HCT116 (cell line): ENCODE data around the gene STK32C. TPM values are rescaled to one million over a fixed set of nuclear protein-coding genes. Genes with fewer than 3 reads are reported as not detected.

ENCODE experiments used
- ATAC-seq: fragments of 200-7000 bp; cut with Tn5 transposase; 2 replicates; pipeline ENCODE4 v1.9.1; 2020; ENCODE audit warnings: mild to moderate bottlenecking, moderate library complexity
- BruUV-seq: library from RNA; stranded (reverse); fragments of 400-500 nt; replicated peaks from 2 replicates; lab custom pipeline; 2021; lab: Mats Ljungman, UMichigan
- CTCF ChIA-PET: fragments of 300-600 bp; sonication (Branson Sonifier 250); formaldehyde crosslinking; loops from one replicate; lab custom pipeline; 2021; ENCODE audit warnings: antibody characterized with exemption; lab: Charles Lee
- POLR2A ChIA-PET: fragments of 300-600, 350-600 bp; sonication (Branson Sonifier 250); formaldehyde crosslinking; loops from one replicate; lab custom pipeline; 2021; ENCODE audit warnings: antibody characterized with exemption; lab: Charles Lee
- RAD21 ChIA-PET, 2 experiments: fragments of 300-600 bp; sonication (Branson Sonifier 250); formaldehyde crosslinking; loops; one replicate each; lab custom pipeline; 2023; ENCODE audit warnings: low total read pairs in 2 of 2; ENCODE audit not compliant: uncharacterized antibody in 2 of 2, unreplicated experiment in 2 of 2, low non-redundant PET in 1 of 2; lab: Charles Lee
- DNase-seq: peaks from one replicate; pipeline ENCODE4 v3.0.0-alpha.2; 2010; ENCODE audit warnings: low read depth, low spot score
- H2AFZ ChIP-seq: fragments of 200-600 bp; shearing (Covaris generic), sonication (generic); 2 replicates; pipeline ENCODE4 v1.6.1; 2017; ENCODE audit warnings: low read depth, mixed run types, mixed read lengths, antibody characterized with exemption, low read length; ENCODE audit not compliant: poor library complexity, severe bottlenecking
- H3K27ac ChIP-seq: 2 replicates; pipeline ENCODE4 v1.5.1; 2012; ENCODE audit warnings: low read depth, low read length
- H3K27me3 ChIP-seq: fragments of 200-600 bp; sonication (generic); 2 replicates; pipeline ENCODE4 v1.6.1; 2016; ENCODE audit warnings: mixed run types, low read length, mixed read lengths; ENCODE audit not compliant: insufficient read depth
- H3K36me3 ChIP-seq, 2 experiments: fragments of 200-500 bp in 1 of 2; fragments of 200-600 bp in 1 of 2; sonication (Bioruptor generic) in 1 of 2; sonication (generic) in 1 of 2; 2 replicates each; pipeline versions ENCODE4 v1.5.1 to v1.6.1; 2014 to 2016; ENCODE audit warnings: low read length in 2 of 2, inconsistent platforms in 1 of 2, mixed read lengths in 1 of 2, mixed run types in 1 of 2; ENCODE audit not compliant: insufficient read depth in 2 of 2, control insufficient read depth in 1 of 2
- H3K4me1 ChIP-seq, 2 experiments: fragments of 200-600 bp in 1 of 2; sonication (generic) in 1 of 2; 2 replicates each; pipeline versions ENCODE4 v1.5.1 to v1.6.1; 2012 to 2017; ENCODE audit warnings: low read length in 2 of 2, inconsistent platforms in 1 of 2, mild to moderate bottlenecking in 1 of 2, mixed read lengths in 1 of 2, mixed run types in 1 of 2, moderate library complexity in 1 of 2; ENCODE audit not compliant: insufficient read depth in 2 of 2, control insufficient read depth in 1 of 2
- H3K4me2 ChIP-seq: fragments of 200-600 bp; sonication (generic); 2 replicates; pipeline ENCODE4 v1.6.1; 2017; ENCODE audit warnings: mixed run types, low read length, mixed read lengths
- H3K4me3 ChIP-seq, 2 experiments: fragments of 200-600 bp in 1 of 2; sonication (generic) in 1 of 2; replicated peaks in 1 of 2; 2 replicates each; pipeline ENCODE4 v1.5.1; 2011 to 2016; ENCODE audit warnings: low read length in 2 of 2, control low read depth in 1 of 2, low read depth in 1 of 2, mild to moderate bottlenecking in 1 of 2, mixed read lengths in 1 of 2, mixed run types in 1 of 2
- H3K79me2 ChIP-seq: fragments of 200-600 bp; sonication (generic); 2 replicates; pipeline ENCODE4 v1.6.1; 2017; ENCODE audit warnings: mild to moderate bottlenecking, mixed run types, low read length, moderate library complexity, mixed read lengths; ENCODE audit not compliant: insufficient read depth
- H3K9ac ChIP-seq: fragments of 200-600 bp; sonication (generic); 2 replicates; pipeline ENCODE4 v1.6.1; 2016; ENCODE audit warnings: low read length, mixed read lengths
- H3K9me2 ChIP-seq: fragments of 200-600 bp; sonication (generic), shearing (Covaris generic); 2 replicates; pipeline ENCODE4 v1.6.1; 2017; ENCODE audit warnings: mixed run types, mild to moderate bottlenecking, moderate library complexity; ENCODE audit not compliant: insufficient read depth
- H3K9me3 ChIP-seq, 2 experiments: fragments of 200-500 bp in 1 of 2; fragments of 200-600 bp in 1 of 2; sonication (Bioruptor generic) in 1 of 2; sonication (generic) in 1 of 2; 2 replicates each; pipeline ENCODE4 v1.6.1; 2014 to 2017; ENCODE audit warnings: low read length in 2 of 2, mixed read lengths in 2 of 2, inconsistent platforms in 1 of 2, low read depth in 1 of 2, mild to moderate bottlenecking in 1 of 2, mixed run types in 1 of 2, moderate library complexity in 1 of 2; ENCODE audit not compliant: control insufficient read depth in 1 of 2, insufficient read depth in 1 of 2
- H4K20me1 ChIP-seq: fragments of 200-600 bp; sonication (generic), shearing (Covaris generic); 2 replicates; pipeline ENCODE4 v1.6.1; 2017; ENCODE audit warnings: mixed run types, mild to moderate bottlenecking, moderate library complexity; ENCODE audit not compliant: insufficient read depth
- CBX3 ChIP-seq: IDR thresholded peaks from 2 replicates; pipeline ENCODE4 v1.6.1; 2012; ENCODE audit warnings: low read depth
- ELF1 ChIP-seq: IDR thresholded peaks from 2 replicates; pipeline ENCODE4 v1.6.1; 2012; ENCODE audit warnings: low read depth, borderline replicate concordance
- EZH2 ChIP-seq: fragments of 200-600 bp; sonication (generic); IDR thresholded peaks from 2 replicates; pipeline ENCODE4 v1.6.1; 2017; ENCODE audit warnings: antibody characterized with exemption, mixed run types
- EZH2phosphoT487 ChIP-seq: fragments of 200-600 bp; IDR thresholded peaks from 2 replicates; pipeline ENCODE4 v1.6.1; 2018; ENCODE audit warnings: antibody characterized with exemption, borderline replicate concordance
- JUND ChIP-seq: IDR thresholded peaks from 2 replicates; pipeline ENCODE4 v1.6.1; 2012
- POLR2AphosphoS5 ChIP-seq: IDR thresholded peaks from 2 replicates; pipeline ENCODE4 v1.6.1; 2011; ENCODE audit warnings: mild to moderate bottlenecking, low read depth, low read length, moderate library complexity
- SIN3A ChIP-seq: IDR thresholded peaks from 2 replicates; pipeline ENCODE4 v1.6.1; 2012; ENCODE audit warnings: low read depth
- TCF7L2 ChIP-seq: IDR thresholded peaks from 2 replicates; pipeline ENCODE4 v1.7.0; 2011; ENCODE audit warnings: borderline replicate concordance, inconsistent platforms; ENCODE audit not compliant: insufficient read depth, insufficient read length; ENCODE audit errors: extremely low read depth
- ZBTB33 ChIP-seq: IDR thresholded peaks from 2 replicates; pipeline ENCODE4 v1.6.1; 2011; ENCODE audit warnings: mild to moderate bottlenecking, low read length, moderate library complexity; ENCODE audit not compliant: insufficient replicate concordance; ENCODE audit errors: extremely low read depth
- ZFX ChIP-seq: fragments of 450-650 bp; IDR thresholded peaks from 2 replicates; pipeline ENCODE4 v1.6.1; 2017
- ZNF274 ChIP-seq: fragments of 200-500 bp; sonication (Bioruptor generic); IDR thresholded peaks from 2 replicates; pipeline ENCODE4 v1.6.1; 2014; ENCODE audit warnings: mild to moderate bottlenecking, low read depth, low read length, inconsistent platforms
- intact Hi-C: fragments of 100-400 bp; cut with micrococcal nuclease; formaldehyde crosslinking; loops from 2 replicates; pipeline ENCODE4 v1.10.0; 2022
- total RNA-seq: library from RNA; stranded (reverse); gene quantifications from one replicate; pipeline ENCODE4 v1.2.1, GENCODE V29; 2021; ENCODE audit not compliant: unreplicated experiment

Gene STK32C
- total RNA-seq, 1 experiment from 2014 or later: 29.7 TPM

GRCh38 chr10:132341017-132341416 is 33.3 kb upstream of the STK32C start:
- Histone ChIP-seq H3K4me2 (no peak overlapping the region), H3K27me3 (no peaks in the 10 kb centered on the region), H2AFZ (no peak overlapping the region), H4K20me1 (no peaks in the 10 kb centered on the region), H3K4me1 (no peaks in the 10 kb centered on the region), H3K79me2 (no peaks in the 10 kb centered on the region), H3K27ac (no peak overlapping the region), H3K9me3 (no peaks in the 10 kb centered on the region), H3K36me3 (no peaks in the 10 kb centered on the region), H3K9ac (no peak overlapping the region), H3K4me3 (no peak overlapping the region), H3K9me2 (no peaks in the 10 kb centered on the region)
- intact Hi-C loops: no loop called here
- TF ChIP-seq JUND: no peak
- no peak for TF ChIP-seq ZFX
- no peak for TF ChIP-seq ZBTB33
- no peak for TF ChIP-seq ZNF274
- no peak for TF ChIP-seq SIN3A
- TF ChIP-seq TCF7L2: no peak
- TF ChIP-seq ELF1: no peak
- TF ChIP-seq CBX3: no peak
- TF ChIP-seq EZH2phosphoT487: no peak
- RAD21 ChIA-PET: no interaction called here
- BruUV-seq: no TSS peak
- CTCF ChIA-PET: no interaction called here
- DNase-seq (no peak), ATAC-seq (no peak)
- POLR2A ChIA-PET: no interaction called here

GRCh38 chr10:132339276-132339675 is 31.5 kb upstream of the STK32C start:
- ChIA-PET RAD21 (no interaction called here), POLR2A (no interaction called here), CTCF (no interaction called here)
- Histone ChIP-seq H3K27me3 (no peaks in the 10 kb centered on the region), H3K27ac (no peak overlapping the region), H2AFZ (no peak overlapping the region), H4K20me1 (no peaks in the 10 kb centered on the region), H3K36me3 (no peaks in the 10 kb centered on the region), H3K4me2 (no peak overlapping the region), H3K79me2 (no peaks in the 10 kb centered on the region), H3K9me2 (no peaks in the 10 kb centered on the region), H3K4me1 (no peaks in the 10 kb centered on the region), H3K9ac (no peak overlapping the region), H3K9me3 (no peaks in the 10 kb centered on the region), H3K4me3 (no peak overlapping the region)
- no TSS peak for BruUV-seq
- DNase-seq (no peak), ATAC-seq (no peak)
- intact Hi-C loops: no loop called here
- no peak for TF ChIP-seq JUND
- TF ChIP-seq EZH2: no peak
- no peak for TF ChIP-seq EZH2phosphoT487
- TF ChIP-seq POLR2AphosphoS5: no peak
- no peak for TF ChIP-seq ELF1
